ENCODE measurements around the gene SCN3A. TPM values are rescaled to one million over a fixed set of nuclear protein-coding genes. Genes with fewer than 3 reads are reported as not detected.

Gene SCN3A
- total and polyA plus RNA-seq, 2 of the 4 experiments (the other 2 are of a cell fraction): 0.26 to 0.90 TPM

DNA sequence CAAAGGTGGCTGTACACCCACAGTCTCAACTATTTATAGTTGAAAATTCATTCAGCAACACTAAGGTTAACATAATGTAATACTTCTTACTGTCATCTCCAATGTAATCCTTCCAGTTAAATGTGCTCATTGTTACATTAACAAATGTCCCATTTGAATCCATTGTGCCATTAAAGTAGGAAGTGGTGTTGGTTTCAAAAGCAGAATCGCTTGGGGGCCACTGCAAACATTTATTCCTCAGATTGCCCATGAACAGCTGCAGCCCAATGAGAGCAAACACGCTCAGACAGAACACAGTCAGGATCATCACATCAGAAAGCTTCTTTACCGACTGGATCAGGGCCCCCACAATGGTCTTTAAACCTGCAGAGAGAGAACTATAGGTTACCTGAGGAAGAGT, 41.4 kb downstream of the SCN3A start:
- in situ Hi-C loops (cut with MboI; ENCODE audit: low sequenced_read_pairs) (no loop called here), intact Hi-C loops (cut with micrococcal nuclease) (no loop called here), dilution Hi-C loops (cut with HindIII; ENCODE audit: low sequenced_read_pairs, unreplicated experiment) (no loop called here)
- Histone ChIP-seq H2AK9ac (replicated peaks; ENCODE audit: low read depth, low read length, poor library complexity) (no peak overlapping the region), H3K9me3 (ENCODE audit: control insufficient read depth, insufficient read depth, low read length) (no peaks in the 10 kb centered on the region), H3K79me1 (ENCODE audit: low read depth in 1 of 2, low read length in 2 of 2) (no peaks in the 10 kb centered on the region), H3K4me1 (ENCODE audit: control insufficient read depth, insufficient read depth, low read length) (peaks cover 2% of the 10 kb centered on the region), H3K18ac (ENCODE audit: low read depth, low read length) (no peak overlapping the region), H4K91ac (ENCODE audit: insufficient read depth, low read depth, low read length) (no peak overlapping the region), H4K20me1 (ENCODE audit: insufficient read depth, low read length) (no peaks in the 10 kb centered on the region), H2AFZ (replicated peaks; ENCODE audit: low read length, poor library complexity) (no peak overlapping the region), H3K27ac (ENCODE audit: insufficient read depth, low read length) (no peak overlapping the region), H4K8ac (ENCODE audit: low read depth in 2 of 2, low read length in 2 of 2) (no peak overlapping the region), H3K4me2 (ENCODE audit: low read depth, low read length) (no peak overlapping the region), H3K9me1 (ENCODE audit: insufficient read depth, low read length) (no peaks in the 10 kb centered on the region), H3K23ac (ENCODE audit: low read depth, low read length) (no peak overlapping the region), H3K4ac (ENCODE audit: low read depth, low read length) (no peak overlapping the region), H3K4me3 (ENCODE audit: insufficient read depth, low read depth, low read length) (no peak overlapping the region), H3K14ac (replicated peaks; ENCODE audit: low read depth, low read length) (no peak overlapping the region), H3K36me3 (ENCODE audit: control insufficient read depth, insufficient read depth, low read length) (no peaks in the 10 kb centered on the region), H2BK5ac (ENCODE audit: low read depth, low read length, poor library complexity, severe bottlenecking) (no peak overlapping the region), H3K9ac (ENCODE audit: low read depth, low read length) (no peak overlapping the region), H4K5ac (ENCODE audit: low read depth, low read length) (no peak overlapping the region), H2AK5ac (ENCODE audit: low read depth, low read length) (no peak overlapping the region), H2BK20ac (ENCODE audit: low read depth, low read length) (0 out of 2 replicates have a peak overlapping the region, but pooled peaks have one; percentile 20), H3K27me3 (ENCODE audit: control insufficient read depth, insufficient read depth, low read length) (no peaks in the 10 kb centered on the region), H2BK15ac (ENCODE audit: low read depth, low read length) (no peak overlapping the region), H2BK120ac (ENCODE audit: low read depth, low read length) (no peak overlapping the region), H3K56ac (ENCODE audit: extremely low read depth, insufficient read depth, low read length) (no peak overlapping the region)
- ChIA-PET POLR2A (ENCODE audit: unreplicated experiment) (no interaction called here), CTCF (no interaction called here)
- TF ChIP-seq RFX5 (IDR thresholded peaks at IDR 0.05; ENCODE audit: low read depth, low read length): no peak
- no peak for TF ChIP-seq ELK1 (IDR thresholded peaks at IDR 0.05; ENCODE audit: borderline replicate concordance, low read depth, low read length)
- no peak for TF ChIP-seq FOS (IDR thresholded peaks at IDR 0.05; ENCODE audit: low read depth, low read length)
- TF ChIP-seq MXI1 (IDR thresholded peaks at IDR 0.05; ENCODE audit: borderline replicate concordance, low read depth, low read length): no peak
- TF ChIP-seq NFE2L2 (IDR thresholded peaks at IDR 0.05; ENCODE audit: low read depth, low read length): no peak
- no peak for TF ChIP-seq SMC3 (IDR thresholded peaks at IDR 0.05; ENCODE audit: low read depth, low read length)
- no peak for TF ChIP-seq RAD21 (IDR thresholded peaks at IDR 0.05; ENCODE audit: low read length)
- TF ChIP-seq BHLHE40 (IDR thresholded peaks at IDR 0.05; ENCODE audit: low read depth, low read length): no peak
- WGBS, 2 experiments (ENCODE audit: extremely low coverage in 2 of 2, insufficient read length in 1 of 2): no CpG with 5 or more reads among the region's 3 CpGs
- no TSS peak for BruUV-seq (replicated peaks)
- ATAC-seq (ENCODE audit: low read depth) (no peak), DNase-seq (no peak)

All from IMR-90 (cell line).